ENCODE measurements around the gene IL12RB2.

- TF ChIP-seq CTCF (IDR thresholded peaks at IDR 0.05) = no peak
- no peak for TF ChIP-seq POLR2A (IDR thresholded peaks at IDR 0.05)
- TF ChIP-seq EP300 (IDR thresholded peaks at IDR 0.05) = no peak
Measured at GRCh38 chr1:67350783-67351182, 43.1 kb downstream of the IL12RB2 start.

Data from tibial nerve (tissue), 4 donors.